Measurements from ENCODE around the gene UCK1.
A peak's percentile ranks its signal among the peaks of the same experiment; 100 is the strongest.
"Not testable (repeated sequence)": the region's sequence is repeated elsewhere in the genome, so short reads cannot be mapped to it uniquely, and the experiment has no call there.

The UCK1 gene

DNA sequence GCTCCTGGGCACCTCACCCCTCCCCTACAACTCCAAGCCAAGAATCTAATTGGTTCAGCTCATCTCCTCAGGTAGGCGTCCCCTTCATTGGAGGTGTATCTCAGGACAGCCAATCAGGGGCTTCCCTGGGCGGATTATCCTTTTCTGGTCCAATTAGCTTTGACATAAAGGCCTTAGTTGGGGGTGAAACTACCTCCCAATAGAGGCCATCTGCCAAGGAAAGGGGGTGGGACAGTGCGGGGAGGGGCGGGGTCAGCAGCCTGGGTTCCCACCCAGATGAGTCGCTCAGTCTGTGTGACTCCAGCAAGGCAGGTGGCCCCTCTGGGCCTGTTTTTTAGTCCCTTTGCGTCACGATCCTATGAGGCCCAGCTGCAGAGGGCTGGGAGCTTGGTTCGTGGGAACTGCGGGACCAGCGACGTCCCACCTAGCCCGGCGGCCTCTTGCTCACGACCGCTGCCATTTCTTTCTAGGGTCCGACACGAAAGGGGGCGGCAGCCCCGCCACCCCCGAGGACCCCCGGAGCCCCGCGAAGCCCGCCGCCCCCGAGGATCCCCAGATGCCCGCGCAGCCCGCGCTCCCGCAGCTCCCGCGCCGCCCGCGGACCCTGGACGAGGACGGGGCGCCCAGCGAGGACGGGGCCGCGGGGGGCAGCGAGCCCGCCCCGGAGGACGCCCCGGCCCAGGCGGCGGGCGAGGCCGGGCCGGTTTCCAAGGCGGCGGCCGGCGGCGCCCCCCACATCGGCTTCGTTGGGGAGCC is 23.2 kb upstream of the UCK1 start:
- no peak for DNase-seq (ENCODE audit: low spot score)

DNA sequence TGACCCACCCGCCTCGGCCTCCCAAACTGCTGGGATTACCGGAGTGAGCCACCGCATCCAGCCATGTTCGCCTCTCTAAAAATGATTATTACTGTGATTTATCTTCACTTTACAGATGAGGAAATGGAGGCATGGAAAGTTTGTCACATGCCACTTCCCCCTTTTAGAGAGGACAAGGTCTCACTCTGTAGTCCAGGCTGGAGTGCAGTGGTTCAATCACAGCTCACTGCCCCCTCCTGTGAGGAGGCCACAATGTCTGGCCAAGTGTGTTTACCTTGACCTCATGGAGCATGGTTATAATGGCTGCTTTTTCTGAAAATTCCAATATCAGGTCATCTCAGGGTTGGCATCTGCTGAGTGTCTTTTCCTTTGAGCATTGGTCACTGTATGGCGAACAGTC is 21.0 kb upstream of the UCK1 start:
- DNase-seq (ENCODE audit: low spot score), result no peak

DNA sequence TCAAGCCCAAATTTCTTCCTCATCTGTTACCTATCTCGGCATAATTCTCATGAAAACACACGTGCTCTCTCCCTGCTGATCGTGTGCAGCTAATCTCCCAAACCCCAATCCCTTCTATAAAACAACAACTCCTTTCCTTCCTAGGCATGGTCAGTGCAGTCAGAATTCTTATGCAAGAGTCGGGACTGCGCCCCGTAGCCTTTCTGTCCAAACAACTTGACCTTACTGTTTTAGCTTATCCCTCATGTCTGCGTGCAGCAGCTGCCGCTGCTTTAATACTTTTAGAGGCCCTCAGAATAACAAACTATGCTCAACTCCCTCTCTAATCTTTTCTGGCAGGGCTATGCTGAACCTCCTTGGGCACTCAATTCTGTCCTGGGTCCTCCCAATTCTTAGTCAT is 19.4 kb upstream of the UCK1 start:
- not testable (repeated sequence) for DNase-seq (ENCODE audit: low spot score)

DNA sequence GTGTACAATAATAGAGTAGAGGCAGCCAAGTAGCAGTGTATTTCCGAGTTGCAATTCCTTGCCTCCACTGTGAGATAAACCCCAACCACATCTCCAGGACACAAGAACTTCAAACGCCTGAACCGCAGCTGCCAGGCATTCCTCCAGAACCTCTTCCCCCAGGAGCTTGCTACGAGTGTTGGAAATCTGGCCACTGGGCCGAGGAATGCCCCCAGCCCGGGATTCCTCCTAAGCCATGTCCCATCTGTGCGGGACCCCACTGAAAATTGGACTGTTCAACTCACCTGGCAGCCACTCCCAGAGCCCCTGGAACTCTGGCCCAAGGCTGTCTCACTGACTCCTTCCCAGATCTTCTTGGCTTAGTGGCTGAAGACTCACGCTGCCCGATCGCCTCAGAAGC is 18.1 kb upstream of the UCK1 start:
- not testable (repeated sequence) for DNase-seq (ENCODE audit: low spot score)

DNA sequence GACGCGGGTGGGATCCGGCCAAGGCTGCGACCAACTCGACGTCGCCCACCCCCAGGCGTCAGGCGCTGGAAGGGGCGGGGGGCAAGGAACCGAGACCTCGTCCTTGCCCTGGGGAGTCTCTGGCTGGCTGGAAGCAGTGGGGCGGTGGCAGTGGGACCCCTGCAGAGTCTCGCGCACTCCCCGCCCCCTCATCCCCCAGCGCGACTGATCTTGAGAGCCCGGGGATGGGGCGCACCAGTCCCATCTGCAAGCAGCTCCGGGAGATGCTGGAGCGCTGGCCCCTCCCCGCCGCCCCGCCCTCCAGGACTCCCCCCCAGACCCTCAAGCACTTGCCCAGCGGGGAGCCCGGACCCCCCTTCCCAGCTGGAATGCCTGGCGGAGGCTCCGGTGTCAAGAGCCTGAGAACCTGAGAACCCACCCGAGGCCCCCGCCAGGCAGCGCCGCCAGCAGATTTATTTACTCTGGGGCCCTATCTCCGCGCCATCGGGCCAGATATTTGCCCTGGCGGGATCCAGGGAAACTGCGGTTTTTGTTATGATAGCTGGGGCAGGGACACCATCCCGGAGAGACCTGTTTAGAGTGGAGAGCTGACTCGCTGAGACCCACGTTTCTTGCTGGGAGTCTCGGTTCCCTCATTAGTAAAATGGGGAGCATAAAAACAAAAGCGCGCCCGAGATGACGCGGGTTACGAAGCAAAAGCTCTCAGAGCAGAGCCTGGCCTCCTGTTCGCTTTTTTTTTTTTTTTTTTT is 15.4 kb upstream of the UCK1 start:
- DNase-seq (ENCODE audit: low spot score), result peak; percentile 55

DNA sequence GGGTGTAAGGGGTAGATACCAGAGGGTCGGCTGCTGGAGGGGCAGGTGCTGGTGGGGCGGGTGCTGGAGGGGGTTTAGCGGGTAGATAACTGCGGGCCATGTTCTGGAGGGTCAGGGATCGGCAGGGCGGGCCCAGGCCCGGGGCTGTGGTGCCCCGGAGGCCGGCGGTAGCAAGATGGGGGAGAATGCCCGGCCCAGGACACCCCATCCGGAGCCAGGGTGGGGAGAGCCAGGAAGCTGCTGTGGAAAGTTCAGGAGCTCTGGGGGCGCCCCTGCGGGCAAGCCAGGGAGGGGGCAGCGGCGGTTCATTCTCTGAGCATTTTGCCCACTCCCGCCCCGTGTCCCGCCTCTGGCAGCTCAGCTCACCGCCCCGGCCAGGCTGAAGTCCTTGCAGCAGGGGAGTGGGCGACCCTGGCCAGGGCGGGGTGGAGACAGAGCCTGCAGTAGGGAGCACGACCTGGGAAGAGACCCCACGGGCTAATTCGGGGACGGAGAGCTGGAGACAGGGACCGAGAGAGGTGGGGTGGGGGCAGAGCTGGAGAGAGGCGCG is 14.8 kb upstream of the UCK1 start:
- no peak for DNase-seq (ENCODE audit: low spot score)

DNA sequence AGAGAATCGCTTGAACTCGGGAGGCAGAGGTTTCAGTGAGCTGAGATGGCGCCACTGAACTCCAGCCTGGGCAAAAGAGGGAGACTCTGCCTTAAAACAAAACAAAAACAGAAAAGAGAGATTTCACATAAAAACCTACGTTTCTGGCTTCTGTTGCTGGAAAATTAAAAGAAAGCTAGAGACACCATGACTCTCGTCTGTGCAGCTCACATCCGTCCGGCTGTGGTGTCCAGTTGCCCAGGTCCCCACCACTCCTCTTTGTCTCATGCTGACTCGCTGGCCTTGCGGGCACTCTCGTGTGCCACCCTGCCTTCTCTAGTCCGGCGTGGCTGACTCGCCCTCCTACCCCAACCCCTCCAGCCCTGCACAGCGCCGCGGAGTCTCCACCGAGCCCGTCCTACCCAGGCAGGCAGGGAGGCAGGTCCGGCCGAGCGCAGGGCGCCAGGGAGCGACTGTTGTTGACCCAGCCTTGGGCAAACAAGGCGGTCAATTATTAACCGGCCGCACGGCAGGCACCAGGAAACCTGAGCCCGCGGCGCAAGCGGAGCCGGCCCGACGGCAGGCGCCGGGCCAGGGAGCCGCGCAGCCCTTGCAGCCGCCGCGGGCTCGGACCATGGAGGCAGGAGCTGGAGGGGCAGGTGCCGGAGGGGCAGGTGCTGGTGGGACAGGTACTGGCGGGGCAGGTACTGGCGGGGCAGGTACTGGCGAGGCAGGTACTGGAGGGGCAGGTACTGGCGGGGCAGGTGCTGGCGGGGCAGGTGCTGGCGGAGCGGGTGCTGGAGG is 14.1 kb upstream of the UCK1 start, which contains the start of gene PRRT1B:
TSS of gene PRRT1B (plus strand) at position 521 of the 783 bp plus-strand sequence. CDS start at position 614, 93 bp downstream.
- no peak for DNase-seq (ENCODE audit: low spot score)

DNA sequence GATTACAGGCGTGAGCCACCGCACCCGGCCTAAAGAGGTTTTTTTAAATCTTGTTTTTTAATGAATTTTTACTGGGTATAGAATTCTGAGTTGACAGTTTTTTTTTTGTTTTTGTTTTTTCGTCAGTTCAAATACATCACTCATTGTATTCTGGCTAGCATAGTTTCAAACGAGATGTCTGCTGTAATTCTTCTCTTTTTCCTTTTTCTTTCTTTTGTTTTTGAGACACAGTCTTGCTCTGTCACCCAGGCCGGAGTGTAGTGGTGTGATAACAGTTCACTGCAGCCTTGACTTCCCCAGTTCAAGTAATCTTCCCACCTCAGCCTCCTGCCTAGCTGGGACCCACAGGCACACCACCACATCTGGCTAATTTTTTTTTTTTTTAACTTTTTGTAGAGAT is 12.1 kb upstream of the UCK1 start:
- DNase-seq (ENCODE audit: low spot score), result no peak

DNA sequence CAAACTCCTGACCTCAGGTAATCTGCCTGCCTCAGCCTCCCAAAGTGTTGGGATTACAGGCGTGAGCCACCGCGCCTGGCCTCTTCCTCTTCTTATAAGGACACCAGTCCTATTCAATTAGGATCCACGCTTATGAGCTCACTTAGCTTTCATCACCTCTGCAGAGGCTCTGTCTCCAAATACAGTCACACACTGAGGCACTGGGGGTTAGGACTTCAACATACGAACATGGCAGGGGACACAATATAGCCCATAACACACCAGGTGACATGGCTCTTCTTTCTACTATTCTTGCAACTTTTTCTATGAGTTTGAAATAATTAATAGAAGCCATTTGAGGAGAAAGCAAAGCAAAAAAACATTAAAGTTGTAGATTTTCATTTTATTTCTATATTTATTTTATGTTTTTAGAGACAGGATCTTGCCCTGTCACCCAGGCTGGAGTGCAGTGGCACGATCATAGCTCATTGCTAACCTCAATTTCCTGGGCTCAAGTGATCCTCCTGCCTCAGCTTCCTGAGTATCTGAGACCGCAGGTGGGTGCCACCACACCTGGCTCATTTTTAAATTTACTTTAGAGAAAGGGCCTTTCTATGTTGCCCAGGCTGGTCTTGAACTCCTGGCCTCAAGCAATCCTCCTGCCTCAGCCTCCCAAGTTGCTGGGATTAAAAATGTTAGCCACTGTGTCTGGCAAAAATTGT is 8.3 kb upstream of the UCK1 start:
- no peak for DNase-seq (ENCODE audit: low spot score)

DNA sequence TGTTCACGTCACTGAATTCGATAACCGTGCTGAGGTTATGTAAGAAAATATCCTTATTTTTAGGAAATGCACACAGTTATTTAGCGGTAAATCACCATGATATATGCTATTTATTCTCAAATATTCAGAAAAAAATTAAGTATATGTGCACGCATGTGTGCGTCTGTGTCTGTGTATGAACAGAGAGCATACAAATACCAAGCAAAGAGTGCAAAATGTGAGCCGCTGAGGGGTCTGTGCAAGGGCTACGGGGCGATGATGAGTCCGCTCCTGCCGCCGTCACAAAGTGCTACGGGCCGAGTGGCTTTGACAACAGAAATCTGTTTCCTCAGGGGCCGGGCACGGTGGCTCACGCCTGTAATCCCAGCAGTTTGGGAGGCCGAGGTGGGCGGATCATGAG is 6.9 kb upstream of the UCK1 start:
- no peak for DNase-seq (ENCODE audit: low spot score)

DNA sequence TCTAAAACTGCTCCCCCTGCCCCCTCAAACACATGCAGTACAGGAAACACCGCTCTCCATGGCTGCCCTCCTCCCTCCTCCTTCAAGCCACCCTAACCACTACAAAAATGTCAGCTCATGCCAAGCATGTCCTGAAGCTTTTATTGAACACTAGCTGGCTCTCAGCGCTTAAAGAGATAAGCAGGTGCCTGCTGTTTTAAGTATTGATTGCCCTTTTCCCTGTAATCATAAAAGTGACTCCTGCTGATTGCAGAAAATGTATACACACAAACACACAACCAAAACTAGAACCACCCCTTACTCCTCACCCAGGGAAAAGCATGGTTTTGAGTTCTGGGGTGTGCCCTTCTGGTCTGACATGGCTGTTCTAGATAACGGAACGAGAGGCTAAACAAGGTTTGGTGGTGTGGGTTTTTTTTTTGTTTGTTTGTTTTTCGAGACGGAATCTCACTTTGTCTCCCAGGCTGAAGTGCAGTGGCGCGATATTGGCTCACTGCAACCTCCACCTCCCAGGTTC is 3.7 kb upstream of the UCK1 start:
- no peak for DNase-seq (ENCODE audit: low spot score)

DNA sequence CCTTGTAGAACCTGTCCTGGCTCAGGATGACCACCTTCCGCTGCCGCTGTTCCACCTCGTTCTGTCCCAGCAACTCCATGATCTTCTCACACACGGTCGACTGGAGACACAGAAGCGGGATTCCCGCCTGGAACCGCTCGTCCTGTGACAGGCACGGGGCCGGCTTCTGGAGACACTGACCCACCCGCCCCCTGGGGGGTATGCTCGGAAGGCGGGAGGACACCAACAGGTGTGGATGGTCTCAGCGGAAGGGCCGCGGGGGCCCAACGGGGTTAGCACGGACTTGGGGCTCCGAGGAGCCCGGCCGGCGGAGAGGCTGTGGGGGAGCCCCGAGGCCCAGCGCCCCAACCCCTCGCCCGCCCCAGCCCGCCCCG is 530 bp downstream of the UCK1 start:
- peak; percentile 87 for DNase-seq (ENCODE audit: low spot score)

DNA sequence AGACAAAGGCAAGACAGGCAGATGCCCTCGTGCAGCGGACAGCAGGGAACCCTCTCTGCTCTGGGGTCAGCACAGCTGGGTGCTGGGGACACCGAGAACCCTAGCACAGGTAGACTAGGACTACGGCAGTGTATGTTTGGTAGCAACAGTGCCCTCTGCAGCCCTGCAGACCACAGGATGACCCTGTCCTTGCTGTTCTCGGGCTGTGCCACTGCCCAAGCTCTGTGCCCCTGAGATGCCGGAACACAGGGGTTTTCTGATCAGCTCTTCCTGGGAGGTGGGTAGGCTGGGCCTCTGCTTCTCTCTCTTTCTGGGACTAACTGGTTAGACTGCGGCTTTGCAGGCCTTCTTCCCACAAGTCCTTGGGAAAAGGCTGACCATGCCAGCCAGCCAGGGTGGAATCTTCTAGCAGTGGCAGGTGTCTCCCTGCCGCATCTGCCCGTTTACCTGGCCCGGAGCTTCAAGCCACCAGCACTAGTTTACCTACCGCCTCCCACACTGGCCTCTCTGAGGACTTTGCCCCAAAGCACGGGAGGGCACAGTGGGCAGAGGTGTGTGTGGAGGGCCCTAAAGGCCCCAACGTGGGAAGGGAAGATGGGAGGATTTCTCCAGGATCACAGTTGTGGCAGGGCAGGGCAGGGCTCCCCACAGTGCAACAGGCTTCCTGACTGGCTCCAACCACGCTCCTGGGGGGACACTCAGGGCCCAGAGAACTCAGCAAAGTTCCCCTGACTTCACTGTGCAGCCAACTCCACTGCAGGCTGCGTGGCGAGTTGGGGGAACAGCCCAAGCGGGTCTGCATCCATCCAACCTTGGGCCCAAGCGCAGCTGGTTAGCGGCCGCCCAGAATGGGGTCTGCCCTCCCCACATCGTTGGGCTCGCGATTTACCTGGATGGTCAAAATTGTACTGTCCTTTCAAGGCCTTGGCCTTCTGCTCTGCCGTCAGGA is 1.2 kb downstream of the UCK1 start:
- no peak for DNase-seq (ENCODE audit: low spot score)

DNA sequence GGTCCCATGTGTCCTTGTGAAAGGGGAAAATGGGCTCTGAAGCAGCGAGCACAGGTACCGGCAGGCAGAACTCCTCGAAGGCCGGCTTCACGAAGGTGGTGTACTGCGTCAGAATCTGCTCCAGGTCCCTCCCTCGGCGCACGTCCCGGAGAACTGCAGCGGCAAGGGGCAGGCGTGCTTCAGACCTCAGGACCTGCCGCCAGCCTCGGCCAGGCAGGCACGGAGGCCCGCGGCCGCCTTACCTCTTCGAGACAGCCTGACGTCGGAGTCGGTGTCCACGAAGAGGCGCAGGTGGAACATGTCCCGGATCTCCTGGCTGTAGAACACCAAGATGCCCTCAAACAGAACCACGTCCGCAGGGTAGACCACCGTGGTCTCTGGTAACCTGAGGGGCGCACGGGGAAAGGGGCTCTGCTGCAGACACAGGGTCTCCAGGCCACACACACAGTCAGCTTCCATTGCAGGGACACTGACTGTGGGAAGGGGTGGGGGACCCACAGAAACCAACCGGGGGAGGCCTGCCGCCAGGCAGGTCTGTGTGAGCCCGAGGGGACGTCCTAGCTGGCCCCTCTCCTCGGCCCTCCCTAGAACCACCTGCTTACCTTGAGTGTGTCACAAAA is 2.1 kb downstream of the UCK1 start:
- DNase-seq (ENCODE audit: low spot score), result no peak

DNA sequence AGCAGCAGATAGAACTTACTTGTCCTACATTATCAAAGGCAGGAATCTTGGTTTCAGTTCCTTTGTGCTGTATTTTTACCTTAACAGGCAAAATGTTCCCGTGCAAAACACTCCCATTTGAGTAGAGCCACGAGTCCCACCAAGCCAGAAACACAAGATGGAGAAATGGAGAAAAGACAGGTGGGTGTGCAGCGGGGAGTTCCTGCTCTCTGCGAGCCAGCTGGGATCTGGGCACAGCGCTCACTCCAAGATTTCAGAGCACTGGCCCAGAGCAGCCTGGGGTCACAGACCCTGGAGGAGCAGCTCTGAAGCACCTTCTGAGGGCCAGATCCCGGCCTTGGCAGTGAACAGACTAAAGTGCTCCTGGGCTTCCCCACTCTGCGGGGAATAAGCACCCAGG is 2.9 kb downstream of the UCK1 start:
- no peak for DNase-seq (ENCODE audit: low spot score)

DNA sequence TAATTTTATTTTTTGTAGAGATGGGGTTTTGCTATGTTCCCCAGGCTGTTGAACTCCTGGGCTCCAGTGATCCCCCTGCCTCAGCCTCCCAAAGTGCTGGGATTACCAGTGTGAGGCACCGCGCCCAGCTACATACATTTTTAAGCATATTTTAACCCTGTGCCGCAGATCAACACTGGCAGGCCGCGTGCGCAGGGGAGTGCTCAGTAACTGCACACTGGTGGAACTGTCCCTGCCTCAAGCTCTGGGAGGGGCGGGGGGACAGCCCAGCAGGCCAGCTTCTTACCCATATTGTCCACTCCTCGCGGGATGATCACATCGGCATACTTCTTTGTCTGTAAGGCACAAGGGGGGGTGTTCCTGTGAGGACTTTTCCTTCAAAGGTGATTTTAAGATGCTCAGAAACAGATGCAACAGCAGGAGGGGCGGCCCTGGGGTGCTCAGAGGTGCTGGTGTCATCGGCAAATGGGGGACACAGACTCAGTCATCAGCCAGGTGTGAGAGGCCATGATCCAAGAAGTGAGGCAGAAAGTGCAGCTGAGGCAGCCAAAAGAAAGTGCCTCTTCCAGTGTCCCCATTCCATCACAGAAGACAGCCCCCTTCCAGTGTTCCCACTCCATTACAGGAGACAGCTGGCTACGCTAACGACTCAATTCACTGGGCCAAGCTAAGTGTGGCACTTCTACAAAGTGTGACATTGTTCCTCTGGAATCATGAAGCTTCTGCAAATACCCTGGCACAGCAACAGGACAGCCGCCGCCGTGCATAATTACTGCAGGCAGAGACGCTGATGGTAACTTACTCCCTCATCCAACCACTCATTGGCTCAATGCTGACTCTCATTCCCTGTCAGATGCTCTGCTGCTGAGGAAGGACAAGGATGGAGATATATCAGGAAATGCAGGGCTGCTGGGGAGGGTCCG is 5.2 kb downstream of the UCK1 start:
- no peak for DNase-seq (ENCODE audit: low spot score)

DNA sequence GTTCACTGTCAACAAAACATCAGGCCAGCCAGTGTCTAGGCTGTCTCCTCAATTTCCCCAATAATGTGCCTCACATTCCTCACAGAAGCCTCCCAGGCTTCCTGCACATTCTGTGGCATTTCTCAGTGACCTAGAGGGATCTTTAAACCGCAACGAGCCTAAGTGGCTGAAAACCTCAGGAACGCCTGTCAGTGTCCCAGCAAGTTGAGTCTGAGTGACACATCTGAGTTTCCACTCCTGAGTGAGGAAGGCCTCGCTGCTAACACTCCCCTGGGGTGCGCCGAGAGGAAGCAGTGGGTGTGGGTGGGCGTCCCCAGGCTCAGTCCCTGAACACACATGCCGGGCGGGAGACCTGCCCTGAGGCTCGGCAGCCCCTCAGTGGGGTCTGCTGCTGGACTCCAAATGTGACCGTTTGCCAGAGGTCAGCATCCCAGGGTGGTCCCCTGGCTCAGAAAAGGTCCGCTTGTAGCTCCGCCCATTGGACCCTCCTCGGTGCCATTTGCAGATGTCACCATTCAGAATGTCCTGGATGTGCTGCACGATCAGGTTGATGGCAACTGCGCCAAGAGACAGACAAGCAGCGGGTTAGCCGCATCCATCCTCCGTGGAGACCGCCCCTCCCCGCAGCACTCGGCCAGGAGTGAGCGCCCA is 6.3 kb downstream of the UCK1 start:
- no peak for DNase-seq (ENCODE audit: low spot score)
